CD4-positive, alpha-beta T cell treated with Interleukin-2 at 100 ng/mL for 4 hours (primary cell): ENCODE measurements around the gene MROH8.
A peak's percentile ranks its signal among the peaks of the same experiment; 100 is the strongest.

Experiments used
- DNase-seq: peaks from one replicate; pipeline ENCODE4 v3.0.0-alpha.2; 2020; ENCODE audit warnings: low spot score

The MROH8 gene

DNA sequence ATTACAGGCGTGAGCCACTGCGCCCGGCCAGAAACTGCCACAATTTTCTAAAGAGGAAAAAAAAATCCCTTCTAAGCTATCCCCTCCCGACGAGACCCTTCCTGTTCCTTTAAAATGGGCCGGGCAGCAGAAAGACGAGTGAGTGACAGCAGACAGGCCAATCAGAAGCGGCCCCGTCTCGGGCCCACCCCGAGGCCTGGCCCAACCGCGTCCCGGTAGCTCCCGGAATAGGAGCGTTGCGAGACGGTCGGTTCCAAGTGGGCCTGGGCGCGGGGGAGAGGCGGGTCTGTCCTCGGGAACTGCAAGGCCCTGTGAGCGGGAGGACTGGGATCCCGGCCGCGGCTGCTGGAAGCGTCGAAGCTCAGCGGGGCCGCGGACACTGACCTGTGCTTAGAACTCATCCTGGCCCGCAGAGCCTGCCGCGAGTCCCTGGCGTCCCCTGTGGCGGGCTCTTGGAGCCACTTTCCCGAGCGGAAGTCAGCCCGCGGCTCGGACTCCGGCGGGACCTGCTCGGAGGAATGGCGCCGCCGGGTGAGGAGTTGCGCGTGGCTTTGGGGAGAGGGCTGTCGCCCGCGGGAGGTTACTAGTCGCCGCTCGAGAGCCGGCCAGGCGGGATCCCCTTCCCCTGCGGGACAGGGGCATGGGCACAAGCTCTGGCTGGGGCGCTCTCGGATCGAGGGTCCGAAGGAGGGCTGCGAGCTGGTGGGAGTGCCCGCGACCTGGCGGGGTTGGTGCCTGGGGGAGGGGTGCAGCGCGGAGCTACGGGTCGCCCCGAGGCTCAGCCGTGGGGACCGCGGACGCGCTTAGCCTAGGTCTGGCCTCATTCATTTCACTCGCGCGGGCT, at the start of gene MROH8, which contains the start of gene RPN2:
MROH8 (minus strand) TSS at position 710 of the 844 bp plus-strand sequence.
RPN2 (plus strand) TSS at position 492 of the 844 bp plus-strand sequence; CDS start at position 519, 27 bp downstream.
- peak; percentile 97 for DNase-seq

DNA sequence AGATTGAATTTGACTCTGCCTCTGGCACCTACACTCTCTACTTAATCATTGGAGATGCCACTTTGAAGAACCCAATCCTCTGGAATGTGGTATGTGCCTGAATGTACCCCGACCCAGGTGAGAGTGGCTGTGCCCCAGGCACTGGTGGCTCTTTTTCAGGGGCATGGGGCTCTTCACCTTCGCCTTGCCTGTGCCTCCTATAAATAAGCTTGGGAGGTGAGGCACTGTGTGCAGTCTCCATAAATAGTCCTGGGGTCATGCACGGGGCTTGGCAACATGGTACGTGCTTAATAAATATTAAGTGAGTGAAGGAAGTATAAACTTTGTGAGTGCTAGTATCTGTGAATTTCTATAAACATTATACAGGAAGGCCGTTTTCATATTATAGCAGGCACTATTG, 49.3 kb upstream of the MROH8 start:
- no peak for DNase-seq

DNA sequence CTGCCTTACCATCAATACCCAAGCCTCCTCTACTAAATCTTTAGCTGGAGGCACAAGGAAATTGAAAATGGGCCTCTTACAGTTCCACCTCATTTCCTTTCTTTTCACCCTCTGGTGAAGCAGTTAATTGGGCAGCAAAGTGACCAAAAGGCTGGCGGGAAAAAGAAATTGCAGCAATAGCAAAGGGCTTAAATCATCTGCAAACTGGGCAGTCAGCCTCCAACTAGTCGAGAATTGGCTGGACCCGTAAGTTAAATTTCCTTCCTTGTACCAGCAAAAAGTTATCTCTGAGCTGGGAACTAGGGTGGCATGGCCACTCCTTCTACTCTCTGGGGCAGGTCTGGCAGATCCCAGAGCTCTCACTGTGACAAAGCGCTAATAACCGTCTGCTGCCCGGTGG, 48.7 kb upstream of the MROH8 start:
- DNase-seq = no peak

- no peak for DNase-seq
These were observed 47.5 kb upstream of the MROH8 start for GRCh38 chr20:37226889-37227288.

DNA sequence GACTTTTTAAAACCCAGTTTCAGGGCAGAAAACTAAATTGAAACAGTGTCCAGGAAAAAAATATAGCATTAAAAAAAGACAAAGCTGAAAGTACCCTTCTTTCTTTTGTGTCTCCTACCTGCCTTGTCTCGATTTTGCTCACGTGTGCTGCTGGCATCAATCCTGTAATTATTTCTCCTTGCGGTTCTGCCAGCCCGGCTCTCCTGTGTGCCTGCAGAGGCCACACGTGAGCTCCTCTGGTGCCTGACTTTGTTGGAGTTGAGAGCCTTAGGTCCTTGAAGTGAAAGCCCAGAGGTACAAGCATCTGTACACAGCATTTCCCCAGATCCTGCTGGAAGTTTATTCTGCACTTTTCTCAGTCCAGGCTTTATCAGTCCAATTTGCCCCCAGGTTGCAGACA, 45.8 kb upstream of the MROH8 start:
- DNase-seq = no peak

- DNase-seq = peak; percentile 0
These were observed 43.7 kb upstream of the MROH8 start for GRCh38 chr20:37223053-37223452.

- DNase-seq = no peak
These were observed 42.7 kb upstream of the MROH8 start for GRCh38 chr20:37222086-37222485.

- no peak for DNase-seq
These were observed 41.4 kb upstream of the MROH8 start for GRCh38 chr20:37220731-37221130.

DNA sequence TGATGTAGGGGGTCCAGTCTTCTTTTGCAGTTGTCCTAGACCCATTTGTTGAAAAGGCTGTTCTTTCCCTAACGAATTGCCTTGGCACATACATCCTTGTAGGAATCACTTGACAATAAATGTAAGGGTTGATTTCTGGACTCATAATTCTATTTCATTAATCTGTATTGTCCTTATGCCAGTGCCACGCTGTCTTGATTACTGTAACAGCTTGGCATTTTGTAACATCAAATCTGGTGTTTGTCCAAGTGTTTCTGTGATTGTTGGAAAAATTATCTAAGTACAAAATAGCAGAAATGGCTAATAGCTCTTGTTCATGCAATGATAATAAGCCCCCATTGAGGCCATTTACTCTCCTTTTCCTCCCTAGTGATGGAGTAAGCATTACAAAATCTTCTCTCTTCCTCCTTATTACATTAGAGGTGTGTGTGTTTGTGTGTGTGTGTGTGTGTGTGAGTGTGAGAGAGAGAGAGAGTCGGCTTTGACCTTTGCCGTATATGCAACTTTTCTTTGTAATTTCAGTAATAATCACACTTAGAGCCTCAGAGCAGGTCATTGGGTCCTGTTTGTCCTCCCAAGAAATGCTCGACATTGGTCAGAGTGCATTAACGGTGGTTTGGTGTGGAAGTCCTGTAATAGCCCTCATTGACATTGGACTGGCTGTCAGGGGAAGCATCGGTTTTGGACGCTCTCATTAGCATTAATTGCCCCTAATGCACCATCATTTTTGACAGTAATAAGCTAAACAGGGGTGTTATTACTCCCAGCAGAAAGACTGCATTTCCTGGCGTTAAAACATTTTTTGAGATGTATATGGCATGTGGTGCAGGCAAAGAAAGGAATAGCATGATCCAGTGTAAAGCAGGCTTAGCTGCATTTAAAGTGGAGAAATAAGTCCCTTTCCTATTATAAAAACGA, 40.7 kb upstream of the MROH8 start:
- no peak for DNase-seq

DNA sequence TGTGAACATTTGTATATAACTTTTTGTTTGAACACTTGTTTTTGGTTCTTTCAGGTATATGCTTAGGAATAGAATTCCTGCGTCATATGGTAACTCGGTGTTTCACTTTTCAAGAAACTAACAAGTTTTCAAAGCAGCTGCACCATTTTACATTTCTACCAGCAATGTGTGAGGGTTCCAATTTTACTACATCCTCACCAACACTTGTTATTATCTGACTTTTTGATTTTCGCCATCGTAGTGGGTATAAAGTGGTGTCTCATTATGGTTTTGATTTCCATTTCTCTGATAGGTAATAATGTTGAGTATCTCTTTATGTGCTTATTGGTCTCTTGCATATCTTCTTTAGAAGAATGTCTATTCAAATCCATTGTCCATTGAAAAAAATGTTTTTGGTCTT, 39.6 kb upstream of the MROH8 start:
- DNase-seq = no peak

DNA sequence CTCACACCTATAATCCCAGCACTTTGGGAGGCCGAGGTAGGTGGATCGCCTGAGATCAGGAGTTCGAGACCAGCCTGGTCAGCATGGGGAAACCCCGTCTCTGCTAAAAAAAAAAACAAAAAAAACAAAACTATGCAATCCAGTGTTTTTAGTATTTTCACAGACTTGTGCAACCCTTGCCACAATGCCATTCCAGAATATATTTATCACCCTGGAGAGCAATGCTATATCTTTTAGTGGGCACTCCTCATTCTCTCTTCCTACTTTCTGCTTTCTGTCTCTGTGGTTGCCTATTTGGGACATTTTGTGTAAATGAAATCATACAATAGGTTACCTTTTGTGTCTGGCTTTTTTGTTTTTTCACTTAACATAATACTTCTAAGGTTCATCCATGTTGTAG, 39.1 kb upstream of the MROH8 start:
- no peak for DNase-seq

DNA sequence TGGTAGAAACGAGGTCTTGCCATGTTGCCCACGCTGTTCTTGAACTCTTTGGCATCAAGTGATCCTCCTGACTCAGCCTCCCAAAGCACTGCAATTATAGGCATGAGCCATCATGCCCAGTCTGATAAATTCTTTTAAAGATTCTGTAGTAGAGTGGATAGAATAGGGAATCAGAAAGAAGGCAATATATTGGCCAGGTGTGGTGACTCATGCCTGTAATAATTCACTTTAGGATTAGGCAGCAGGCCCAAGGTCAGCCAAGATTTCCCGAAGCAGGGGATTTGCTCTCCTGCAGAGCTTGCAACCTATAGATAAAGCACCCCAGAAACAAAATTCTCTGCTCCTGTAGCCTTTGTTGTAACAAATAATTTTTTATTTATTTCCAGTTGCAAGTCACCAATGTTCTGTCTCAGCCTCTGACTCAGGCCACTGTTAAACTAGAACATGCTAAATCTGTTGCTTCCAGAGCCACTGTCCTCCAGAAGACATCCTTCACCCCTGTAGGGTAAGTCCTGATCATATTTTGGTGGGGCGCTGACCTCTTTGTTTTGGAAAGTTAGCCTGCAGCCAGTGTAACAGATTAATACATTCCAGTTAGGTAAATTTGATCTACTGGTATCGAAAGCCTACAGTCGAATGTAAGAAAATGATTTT, 30.4 kb upstream of the MROH8 start:
- DNase-seq = no peak

- DNase-seq = no peak
These were observed 29.8 kb upstream of the MROH8 start for GRCh38 chr20:37209193-37209592.

DNA sequence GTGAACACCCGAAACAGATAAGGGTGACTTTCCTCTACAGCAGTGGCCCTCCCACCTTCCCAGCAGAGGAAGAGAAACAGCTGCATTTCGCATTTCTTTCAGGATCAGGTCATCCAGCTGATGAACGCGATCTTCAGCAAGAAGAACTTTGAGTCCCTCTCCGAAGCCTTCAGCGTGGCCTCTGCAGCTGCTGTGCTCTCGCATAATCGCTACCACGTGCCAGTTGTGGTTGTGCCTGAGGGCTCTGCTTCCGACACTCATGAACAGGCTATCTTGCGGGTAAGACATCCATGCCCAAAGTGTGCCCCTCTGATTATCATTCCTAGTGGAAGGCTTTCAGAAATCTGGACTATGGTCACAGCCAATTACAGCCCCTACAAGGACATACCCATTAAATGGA, 27.8 kb upstream of the MROH8 start:
- DNase-seq = no peak

DNA sequence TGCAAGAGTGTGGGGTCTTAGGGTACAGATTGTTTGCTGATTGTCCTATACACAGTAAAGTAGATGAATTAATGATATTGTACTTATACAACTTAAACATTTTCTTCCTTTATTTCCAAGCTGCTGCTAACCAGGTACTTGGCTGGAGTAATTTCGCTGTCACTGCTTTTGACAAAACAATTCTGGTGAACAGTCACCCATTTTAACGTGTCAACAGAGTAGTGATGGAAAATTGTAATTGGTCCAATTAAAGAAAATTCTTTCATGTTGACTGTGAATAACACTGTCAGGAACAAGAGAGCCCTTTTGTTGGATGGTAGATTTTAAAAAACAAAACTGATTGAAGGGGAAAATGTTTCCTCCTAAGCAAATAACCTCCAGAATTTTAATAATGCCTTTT, 26.4 kb upstream of the MROH8 start:
- no peak for DNase-seq

DNA sequence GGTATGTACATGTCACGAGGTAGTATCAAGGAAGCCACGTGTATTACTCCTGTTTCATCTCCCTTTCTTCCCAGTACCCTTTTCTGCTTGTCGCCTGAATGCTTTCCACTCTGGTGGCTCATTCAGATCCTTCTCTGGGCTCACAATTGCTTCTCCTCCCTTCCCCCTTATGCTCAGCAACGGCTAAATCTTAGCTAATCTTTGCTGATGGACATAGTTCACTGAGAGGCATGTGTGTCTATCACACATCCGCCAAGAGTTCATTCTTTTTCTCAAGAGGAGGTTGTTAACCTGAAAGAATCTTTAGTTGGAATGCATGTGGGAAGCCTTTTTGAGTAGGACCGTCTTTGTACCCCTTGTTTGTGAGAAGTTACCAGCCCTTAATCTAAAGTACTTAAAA, 25.8 kb upstream of the MROH8 start:
- DNase-seq = no peak

DNA sequence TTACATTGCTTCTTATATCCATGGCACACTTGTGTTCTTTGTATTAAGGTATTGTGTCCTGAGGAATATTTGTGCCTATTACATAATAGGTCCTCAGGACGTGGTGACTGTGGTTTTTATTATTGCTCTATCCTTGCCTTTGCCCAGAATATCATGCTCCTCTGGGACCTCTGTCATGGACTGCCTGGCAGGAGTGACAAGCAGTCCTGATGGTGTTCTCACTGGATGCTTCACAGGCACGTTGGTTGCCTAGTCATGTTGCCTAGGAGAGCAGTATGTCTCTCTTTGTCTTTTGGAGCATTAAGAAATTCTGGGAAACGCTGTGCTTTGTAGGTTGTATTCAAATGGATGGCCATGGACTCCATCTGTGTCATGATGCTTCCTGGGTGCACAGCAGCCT, 24.7 kb upstream of the MROH8 start:
- no peak for DNase-seq

GRCh38 chr20:37202267-37202943, 23.1 kb upstream of the MROH8 start:
- DNase-seq = peak; percentile 36

DNA sequence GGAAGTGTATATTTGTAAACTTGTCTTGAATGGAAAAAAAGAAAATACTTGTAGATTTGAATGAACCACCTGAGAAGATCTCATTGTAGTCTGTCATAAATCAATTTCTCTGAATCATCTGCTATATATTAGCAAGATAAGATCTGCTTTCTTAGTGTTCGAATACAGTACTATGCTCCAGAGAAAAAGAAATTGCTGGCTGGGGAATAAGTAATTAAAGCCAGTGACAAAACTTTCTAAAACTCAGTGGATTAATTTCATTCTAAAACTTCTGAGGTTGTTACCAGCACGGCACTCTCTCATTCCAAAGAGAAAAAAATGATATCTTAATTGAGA, 22.4 kb upstream of the MROH8 start:
- no peak for DNase-seq

DNA sequence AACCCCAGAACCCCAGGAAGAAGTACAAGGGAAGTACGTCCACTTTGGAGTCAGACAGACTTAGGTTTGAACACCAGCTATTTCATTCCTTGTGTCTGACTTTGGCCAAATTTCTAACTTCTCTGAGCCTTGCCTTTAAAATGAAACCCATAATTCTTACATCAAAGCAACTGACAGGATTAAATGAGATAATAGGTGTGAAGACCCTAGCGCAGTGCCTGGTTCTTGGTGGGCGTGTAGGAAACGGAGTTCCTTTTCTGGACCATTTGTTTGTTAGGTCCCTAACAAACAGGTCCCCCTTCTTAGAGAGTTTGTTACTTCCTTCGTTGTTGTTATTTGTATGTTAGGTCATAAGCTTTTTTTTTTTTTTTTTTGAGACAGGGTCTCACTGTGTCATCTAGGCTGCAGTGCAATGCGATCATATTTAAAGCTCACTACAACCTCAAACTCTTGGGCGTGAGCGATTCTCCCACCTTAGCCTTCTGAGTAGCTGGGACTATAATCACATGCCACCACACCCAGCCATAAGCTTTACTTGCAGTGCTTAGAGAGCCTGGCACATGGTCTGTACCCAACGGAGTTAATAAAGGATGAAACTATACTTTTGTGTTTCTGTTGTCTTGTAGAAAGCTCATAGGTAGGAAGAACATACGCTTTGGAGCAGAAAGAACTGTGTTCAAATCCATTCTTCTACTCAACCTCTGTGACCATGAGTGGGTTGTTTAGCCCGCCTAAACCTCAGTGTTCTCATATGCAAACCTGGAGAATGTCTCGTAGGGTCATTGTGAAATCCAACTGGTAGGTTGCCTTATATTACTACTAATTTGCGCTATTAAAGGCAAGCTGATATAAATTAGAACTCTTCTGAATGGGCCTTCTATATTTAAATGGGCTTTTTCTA, 21.8 kb upstream of the MROH8 start:
- DNase-seq = no peak

DNA sequence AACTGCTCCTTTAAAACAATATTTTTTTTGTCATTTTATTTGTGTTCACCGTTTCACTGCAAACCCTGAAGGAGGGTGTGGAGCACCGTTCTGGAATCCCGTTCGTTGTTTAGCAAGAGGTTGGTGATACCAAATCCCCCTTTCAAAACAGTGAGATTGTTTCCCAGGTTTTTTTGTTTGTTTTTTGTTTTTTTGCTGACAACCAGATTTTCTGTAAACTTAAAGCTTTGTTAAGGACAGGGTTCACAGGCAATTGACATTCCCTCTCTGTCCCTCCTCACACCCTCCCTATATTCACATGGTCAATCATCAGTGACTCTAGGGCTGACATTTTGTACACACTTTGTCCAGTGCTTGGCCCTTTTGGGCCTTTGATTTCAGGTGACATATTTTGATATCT, 21.0 kb upstream of the MROH8 start:
- DNase-seq = no peak
